GM12873 (cell line): ENCODE measurements around the gene SLC66A2.

Source experiments
- TF ChIP-seq, protein P1 (sequence below): IDR thresholded peaks from 2 replicates; pipeline ENCODE4 v1.5.1; 2012; ENCODE audit warnings: low read depth, mild to moderate bottlenecking, moderate library complexity, low read length, control low read depth; ENCODE audit not compliant: insufficient read depth; ENCODE audit errors: missing control alignments

SLC66A2 gene

DNA sequence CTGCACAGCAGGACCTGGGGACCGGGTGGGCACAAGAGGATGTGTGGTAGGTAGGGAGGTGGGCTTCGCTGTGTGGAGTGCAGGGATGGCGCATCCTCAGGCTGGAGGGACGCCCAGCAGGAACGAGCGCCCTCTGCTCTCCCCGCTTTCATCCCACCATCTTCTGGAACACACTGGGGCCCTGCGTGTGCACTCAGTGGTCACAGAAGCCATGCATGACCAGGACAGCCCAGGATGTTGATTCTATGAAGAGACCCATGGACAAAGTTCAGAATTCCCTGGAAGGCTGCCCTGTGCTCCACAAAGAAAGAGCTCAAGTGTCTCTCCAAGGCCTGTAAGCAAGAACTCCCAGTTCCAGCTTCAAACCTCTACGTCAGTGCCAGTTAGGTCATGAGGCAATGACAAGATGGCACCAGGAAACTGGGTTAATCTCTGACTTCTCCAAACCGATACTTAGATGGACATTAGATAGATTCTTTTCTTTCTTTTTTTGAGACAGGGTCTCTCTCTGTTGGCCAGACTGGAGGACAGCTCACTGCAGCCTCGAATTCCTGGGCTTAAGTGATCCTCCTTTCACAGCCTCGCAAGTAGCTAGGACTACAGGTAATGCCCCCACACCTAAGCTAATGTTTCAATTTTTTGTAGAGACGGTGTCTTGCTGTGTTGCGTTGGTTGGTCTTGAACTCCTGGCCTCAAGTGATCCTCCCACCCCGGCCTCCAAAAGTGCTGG is 3.4 kb downstream of the SLC66A2 start:
- TF ChIP-seq, protein P1, sequence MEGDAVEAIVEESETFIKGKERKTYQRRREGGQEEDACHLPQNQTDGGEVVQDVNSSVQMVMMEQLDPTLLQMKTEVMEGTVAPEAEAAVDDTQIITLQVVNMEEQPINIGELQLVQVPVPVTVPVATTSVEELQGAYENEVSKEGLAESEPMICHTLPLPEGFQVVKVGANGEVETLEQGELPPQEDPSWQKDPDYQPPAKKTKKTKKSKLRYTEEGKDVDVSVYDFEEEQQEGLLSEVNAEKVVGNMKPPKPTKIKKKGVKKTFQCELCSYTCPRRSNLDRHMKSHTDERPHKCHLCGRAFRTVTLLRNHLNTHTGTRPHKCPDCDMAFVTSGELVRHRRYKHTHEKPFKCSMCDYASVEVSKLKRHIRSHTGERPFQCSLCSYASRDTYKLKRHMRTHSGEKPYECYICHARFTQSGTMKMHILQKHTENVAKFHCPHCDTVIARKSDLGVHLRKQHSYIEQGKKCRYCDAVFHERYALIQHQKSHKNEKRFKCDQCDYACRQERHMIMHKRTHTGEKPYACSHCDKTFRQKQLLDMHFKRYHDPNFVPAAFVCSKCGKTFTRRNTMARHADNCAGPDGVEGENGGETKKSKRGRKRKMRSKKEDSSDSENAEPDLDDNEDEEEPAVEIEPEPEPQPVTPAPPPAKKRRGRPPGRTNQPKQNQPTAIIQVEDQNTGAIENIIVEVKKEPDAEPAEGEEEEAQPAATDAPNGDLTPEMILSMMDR, result no peak

GRCh38 chr18:79947054-79947755 is 4.2 kb downstream of the SLC66A2 start:
- TF ChIP-seq, protein P1, result no peak

DNA sequence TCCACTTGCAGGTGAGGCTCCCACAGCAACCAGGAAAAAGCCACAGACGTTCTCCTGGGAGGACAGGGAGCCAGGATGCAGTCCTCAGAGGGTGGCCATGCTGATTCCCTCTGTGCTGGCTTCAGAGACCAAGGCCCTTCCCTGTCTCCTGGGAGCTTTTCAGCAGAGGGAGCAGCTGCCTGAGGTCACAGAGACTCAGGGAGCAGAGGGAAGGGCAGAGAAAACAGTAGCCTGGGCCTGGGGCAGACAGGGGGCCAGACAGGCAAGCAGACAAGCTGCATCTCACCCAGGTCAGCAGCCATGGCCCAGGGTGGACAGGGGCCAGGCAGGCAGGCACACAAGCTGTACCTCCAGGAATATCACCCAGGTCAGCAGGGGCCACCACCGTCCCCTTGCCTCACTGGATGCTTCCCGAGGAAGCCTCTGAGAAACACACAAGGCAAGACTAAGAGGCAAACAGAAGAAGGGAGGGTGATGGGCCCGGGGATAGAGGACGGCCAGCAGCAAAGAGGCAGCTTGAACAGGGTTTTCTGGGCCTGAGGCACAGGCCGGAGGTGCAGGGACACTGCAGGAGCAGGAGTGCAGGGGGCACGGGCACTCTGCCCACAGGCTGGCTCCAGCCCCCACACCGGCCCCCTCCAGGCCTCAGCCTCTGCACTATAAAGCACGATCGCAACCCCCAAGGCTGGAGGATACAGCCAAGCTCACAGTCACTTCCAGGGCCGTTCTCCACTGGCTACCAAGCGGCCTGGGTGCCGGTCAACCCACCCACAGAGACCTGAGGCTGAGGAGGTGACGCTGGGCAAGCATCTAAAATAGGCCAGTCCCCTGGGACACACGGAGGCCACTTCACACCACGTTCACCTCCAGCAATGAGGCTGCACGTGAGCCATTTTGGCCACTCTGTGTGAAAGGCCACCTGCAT is 6.1 kb downstream of the SLC66A2 start:
- TF ChIP-seq, protein P1, result no peak

DNA sequence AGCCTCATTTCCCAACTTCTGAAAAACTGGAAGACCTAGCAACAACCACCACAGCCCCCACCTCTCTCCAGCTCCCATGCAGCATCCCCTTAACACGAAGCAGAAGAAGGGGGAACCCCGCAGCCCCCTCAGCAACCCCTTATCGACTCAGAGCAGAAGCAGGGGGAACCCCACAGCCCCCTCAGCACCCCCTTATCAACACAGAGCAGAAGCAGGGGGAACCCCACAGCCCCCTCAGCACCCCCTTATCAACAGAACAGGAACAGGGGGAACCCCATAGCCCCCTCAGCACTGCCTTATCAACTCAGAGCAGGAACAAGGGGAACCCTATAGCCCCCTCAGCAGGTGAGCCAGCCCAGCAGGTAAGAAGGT is 6.7 kb downstream of the SLC66A2 start:
- TF ChIP-seq, protein P1, result no peak

DNA sequence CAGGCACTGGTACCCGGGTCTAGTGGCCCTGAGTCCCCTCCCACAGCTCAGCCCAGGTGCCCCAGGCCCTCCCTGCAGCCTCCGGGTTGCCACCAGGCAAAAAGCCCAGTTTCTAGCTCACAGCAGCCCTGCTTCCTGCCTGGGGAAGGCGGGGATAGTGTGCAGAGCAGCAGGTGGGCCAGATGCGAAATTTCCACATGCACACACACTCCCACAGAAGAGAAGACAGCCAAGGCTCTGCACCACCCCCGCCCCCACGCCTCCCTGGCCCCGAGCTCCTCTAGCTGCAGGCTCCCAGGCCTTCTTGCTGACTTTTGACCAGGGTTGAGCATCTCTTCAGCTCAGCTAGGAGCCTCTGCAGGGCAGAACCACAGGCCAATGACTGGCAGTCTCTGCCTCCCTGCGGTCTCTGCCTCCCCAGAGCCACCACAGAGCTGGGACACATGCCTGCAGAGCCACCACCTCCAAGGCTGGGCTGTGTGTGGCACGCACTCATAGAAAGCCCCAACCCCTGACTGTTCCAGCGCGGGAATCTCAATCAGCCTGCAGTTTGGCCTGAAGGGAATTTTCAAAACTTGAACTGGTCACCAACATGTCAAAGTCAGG is 7.2 kb downstream of the SLC66A2 start:
- TF ChIP-seq, protein P1, result no peak

GRCh38 chr18:79943608-79944125 is 7.8 kb downstream of the SLC66A2 start:
- TF ChIP-seq, protein P1, result no peak
